GM12878 (cell line): ENCODE data around the gene ADK. TPM values are rescaled to one million over a fixed set of nuclear protein-coding genes. Genes with fewer than 3 reads are reported as not detected.

Experiments used
- ATAC-seq: fragments of 200-7000 bp; cut with Tn5 transposase; 3 replicates; pipeline ENCODE4 v1.9.1; 2020; ENCODE audit warnings: mild to moderate bottlenecking, moderate library complexity
- BruUV-seq: library from RNA; stranded (reverse); fragments of 400-500 nt; replicated peaks from 2 replicates; lab custom pipeline; 2021; lab: Mats Ljungman, UMichigan
- CTCF ChIA-PET: fragments of 300-600 bp; sonication (Branson Sonifier 250); formaldehyde crosslinking; extraction: SDS; loops from one replicate; lab custom pipeline; 2021; ENCODE audit warnings: inconsistent platforms; lab: Yijun Ruan, JAX
- POLR2A ChIA-PET: fragments of 350-600 bp; formaldehyde crosslinking; extraction: SDS; loops from one replicate; lab custom pipeline; 2021; ENCODE audit warnings: inconsistent platforms; lab: Charles Lee
- RAD21 ChIA-PET: fragments of 300-600 bp; sonication (Branson Sonifier 250); formaldehyde crosslinking; loops from one replicate; lab custom pipeline; 2023; ENCODE audit warnings: antibody characterized with exemption; ENCODE audit not compliant: unreplicated experiment; lab: Charles Lee
- SMC1A ChIA-PET: fragments of 300-600 bp; sonication (Branson Sonifier 250); formaldehyde crosslinking; loops from one replicate; lab custom pipeline; 2023; ENCODE audit not compliant: unreplicated experiment, uncharacterized antibody; lab: Charles Lee
- DNase-seq: peaks from one replicate; pipeline ENCODE4 v3.0.0-alpha.2; 2011; ENCODE audit warnings: low read depth, low spot score
- FAIRE-seq: peaks from 3 replicates; lab custom pipeline; 2011; peaks lifted over from hg19 to GRCh38; lab: Jason Lieb, UNC
- H2AFZ ChIP-seq: 2 replicates; pipeline ENCODE4 v1.6.0; 2011; ENCODE audit warnings: low read depth, low read length, control low read depth; ENCODE audit not compliant: control insufficient read depth
- H3K27ac ChIP-seq: 2 replicates; pipeline ENCODE4 v1.5.1; 2011; ENCODE audit warnings: control low read depth; ENCODE audit not compliant: control insufficient read depth, insufficient read depth
- H3K27me3 ChIP-seq, 2 experiments: replicated peaks in 1 of 2; 2 replicates each; pipeline versions ENCODE4 v1.6.0 to v1.6.1; 2011; ENCODE audit warnings: low read length in 1 of 2; ENCODE audit not compliant: control insufficient read depth in 2 of 2, insufficient read depth in 2 of 2
- H3K36me3 ChIP-seq, 2 experiments: 2 replicates each; pipeline ENCODE4 v1.5.1; 2011; ENCODE audit warnings: low read length in 1 of 2; ENCODE audit not compliant: control insufficient read depth in 2 of 2, insufficient read depth in 2 of 2
- H3K4me1 ChIP-seq: 2 replicates; pipeline ENCODE4 v1.6.1; 2011; ENCODE audit warnings: mild to moderate bottlenecking, low read length, moderate library complexity, mixed read lengths; ENCODE audit not compliant: control insufficient read depth, insufficient read depth
- H3K4me2 ChIP-seq: 2 replicates; pipeline ENCODE4 v1.6.0; 2011; ENCODE audit warnings: control low read depth; ENCODE audit not compliant: control insufficient read depth, insufficient read depth
- H3K4me3 ChIP-seq: fragments of 200-600 bp; sonication (generic); 2 replicates; pipeline ENCODE4 v1.5.1; 2016
- H3K79me2 ChIP-seq: 2 replicates; pipeline ENCODE4 v1.6.0; 2011; ENCODE audit warnings: low read length; ENCODE audit not compliant: control insufficient read depth, insufficient read depth
- H3K9ac ChIP-seq: 2 replicates; pipeline ENCODE4 v1.8.0; 2011; ENCODE audit warnings: low read length, control low read depth, mixed read lengths; ENCODE audit not compliant: control insufficient read depth, insufficient read depth
- H3K9me3 ChIP-seq: replicated peaks from 3 replicates; pipeline ENCODE4 v1.5.1; 2011; ENCODE audit warnings: mild to moderate bottlenecking, low read length; ENCODE audit not compliant: control insufficient read depth, insufficient read depth
- H4K20me1 ChIP-seq: 2 replicates; pipeline ENCODE4 v1.6.0; 2011; ENCODE audit not compliant: control insufficient read depth, insufficient read depth
- BRCA1 ChIP-seq: IDR thresholded peaks from 2 replicates; pipeline ENCODE4 v1.6.1; 2011; ENCODE audit warnings: low read depth, low read length, improper control_type of control experiment
- CEBPB ChIP-seq, 2 experiments: fragments of 150-350 bp in 1 of 2; IDR thresholded peaks; 2 replicates each; pipeline ENCODE4 v1.6.1; 2012 to 2014; ENCODE audit warnings: low read depth in 2 of 2, low read length in 2 of 2, borderline replicate concordance in 1 of 2, inconsistent platforms in 1 of 2
- DPF2 ChIP-seq: fragments of 450-650 bp; IDR thresholded peaks from 2 replicates; pipeline ENCODE4 v1.6.1; 2017; ENCODE audit warnings: mild to moderate bottlenecking
- EGR1 ChIP-seq, 2 experiments: IDR thresholded peaks; 1 replicate in 1 of 2; 2 replicates in 1 of 2; pipeline ENCODE4 v1.6.1; 2011 to 2012; ENCODE audit warnings: low read depth in 2 of 2, low read length in 2 of 2, borderline replicate concordance in 1 of 2, mild to moderate bottlenecking in 1 of 2, moderate library complexity in 1 of 2
- ETV6 ChIP-seq, 2 experiments: fragments of 450-650 bp in 1 of 2; IDR thresholded peaks in 1 of 2; conservative IDR thresholded peaks in 1 of 2; 2 replicates each; pipeline ENCODE4 v1.6.1; 2014; ENCODE audit warnings: antibody characterized with exemption in 1 of 2, borderline replicate concordance in 1 of 2, low read depth in 1 of 2, mild to moderate bottlenecking in 1 of 2, moderate library complexity in 1 of 2
- HDGF ChIP-seq: fragments of 450-650 bp; IDR thresholded peaks from 2 replicates; pipeline ENCODE4 v1.6.1; 2016; ENCODE audit warnings: antibody characterized with exemption
- IKZF2 ChIP-seq, 2 experiments: fragments of 450-650 bp; IDR thresholded peaks; 2 replicates each; pipeline ENCODE4 v1.6.1; 2017; ENCODE audit warnings: mild to moderate bottlenecking in 2 of 2, moderate library complexity in 2 of 2
- JUNB ChIP-seq: IDR thresholded peaks from 2 replicates; pipeline ENCODE4 v1.6.1; 2016; ENCODE audit warnings: antibody characterized with exemption, mild to moderate bottlenecking
- NFIC ChIP-seq: IDR thresholded peaks from 2 replicates; pipeline ENCODE4 v1.6.1; 2012; ENCODE audit warnings: low read depth, mild to moderate bottlenecking, inconsistent platforms, low read length, moderate library complexity
- PML ChIP-seq: IDR thresholded peaks from 2 replicates; pipeline ENCODE4 v1.6.1; 2012; ENCODE audit warnings: low read length, inconsistent platforms
- PRDM15 ChIP-seq: fragments of 450-650 bp; formaldehyde crosslinking; IDR thresholded peaks from 2 replicates; pipeline ENCODE4 v1.4.0; 2020; ENCODE audit warnings: mild to moderate bottlenecking, moderate library complexity
- RELA ChIP-seq: fragments of 450-650 bp; IDR thresholded peaks from 2 replicates; pipeline ENCODE4 v1.8.0; 2014; ENCODE audit warnings: borderline replicate concordance; ENCODE audit not compliant: partially characterized antibody
- RUNX3 ChIP-seq: IDR thresholded peaks from 2 replicates; pipeline ENCODE4 v1.6.1; 2012; ENCODE audit warnings: low read length, inconsistent platforms
- SIX5 ChIP-seq: IDR thresholded peaks from 2 replicates; pipeline ENCODE4 v1.6.1; 2011; ENCODE audit warnings: mild to moderate bottlenecking, low read depth, low read length, moderate library complexity; ENCODE audit not compliant: severe bottlenecking
- TAF1 ChIP-seq: IDR thresholded peaks from 2 replicates; pipeline ENCODE4 v1.6.1; 2011; ENCODE audit warnings: mild to moderate bottlenecking, low read depth, low read length, borderline replicate concordance
- ZBED1 ChIP-seq: IDR thresholded peaks from 2 replicates; pipeline ENCODE4 v1.6.1; 2016; ENCODE audit warnings: borderline replicate concordance
- ZNF622 ChIP-seq: fragments of 450-650 bp; IDR thresholded peaks from 2 replicates; pipeline ENCODE4 v1.6.1; 2017; ENCODE audit warnings: mild to moderate bottlenecking, inconsistent platforms
- WGBS: methylation state at CpG from one replicate; pipeline ENCODE4 v1.1.6; 2016; ENCODE audit warnings: low lambda C conversion rate; ENCODE audit not compliant: insufficient replicate concordance, insufficient coverage; ENCODE audit errors: missing lambda C conversion rate; 5-methylcytosine and 5-hydroxymethylcytosine counted together
- in situ Hi-C: fragments of 300-500 bp; cut with MboI; formaldehyde crosslinking; loops from 9 replicates; pipeline ENCODE4 v1.14.3; 2018; ENCODE audit warnings: mixed read lengths
- intact Hi-C: fragments of 100-400 bp; cut with micrococcal nuclease; formaldehyde crosslinking; loops from one replicate; pipeline ENCODE4 v1.14.2; 2022; ENCODE audit not compliant: unreplicated experiment
- polyA plus RNA-seq, 11 experiments: library from polyadenylated mRNA; depleted of rRNA in 4 of 11; unstranded in 6 of 11; stranded (reverse) in 5 of 11; fragments of >200 nt; fragmentation: Nextera tagmentation in 4 of 11; fragmentation: Illumina TruSeq in 1 of 11; extraction: Ambion mirVana in 4 of 11; extraction: Trizol in 1 of 11; gene quantifications; 1 replicate in 1 of 11; 2 replicates in 10 of 11; pipeline versions ENCODE4 v1.2.1 to v1.2.3, GENCODE V29; 2011 to 2016; ENCODE audit warnings: inconsistent platforms in 2 of 11, missing spikeins in 2 of 11, low read depth in 1 of 11
- total RNA-seq, 4 experiments: library from RNA; depleted of rRNA in 3 of 4; stranded (reverse); fragments of >200 nt in 3 of 4; fragmentation: Illumina TruSeq in 1 of 4; extraction: Trizol in 1 of 4; gene quantifications; 2 replicates each; pipeline versions ENCODE4 v1.2.1 to v1.2.3, GENCODE V29; 2013 to 2021
- TF ChIP-seq, protein P1 (sequence below): fragments of 450-650 bp; conservative IDR thresholded peaks from 2 replicates; pipeline ENCODE4 v1.6.1; 2017; ENCODE audit warnings: mild to moderate bottlenecking, moderate library complexity

The ADK gene
- total and polyA plus RNA-seq, 10 of the 15 experiments (the other 5 are each of a cell fraction or from before 2014, with no cell fraction given), result 42.0 to 151 (median 81.6) TPM

- TF ChIP-seq, protein P1, sequence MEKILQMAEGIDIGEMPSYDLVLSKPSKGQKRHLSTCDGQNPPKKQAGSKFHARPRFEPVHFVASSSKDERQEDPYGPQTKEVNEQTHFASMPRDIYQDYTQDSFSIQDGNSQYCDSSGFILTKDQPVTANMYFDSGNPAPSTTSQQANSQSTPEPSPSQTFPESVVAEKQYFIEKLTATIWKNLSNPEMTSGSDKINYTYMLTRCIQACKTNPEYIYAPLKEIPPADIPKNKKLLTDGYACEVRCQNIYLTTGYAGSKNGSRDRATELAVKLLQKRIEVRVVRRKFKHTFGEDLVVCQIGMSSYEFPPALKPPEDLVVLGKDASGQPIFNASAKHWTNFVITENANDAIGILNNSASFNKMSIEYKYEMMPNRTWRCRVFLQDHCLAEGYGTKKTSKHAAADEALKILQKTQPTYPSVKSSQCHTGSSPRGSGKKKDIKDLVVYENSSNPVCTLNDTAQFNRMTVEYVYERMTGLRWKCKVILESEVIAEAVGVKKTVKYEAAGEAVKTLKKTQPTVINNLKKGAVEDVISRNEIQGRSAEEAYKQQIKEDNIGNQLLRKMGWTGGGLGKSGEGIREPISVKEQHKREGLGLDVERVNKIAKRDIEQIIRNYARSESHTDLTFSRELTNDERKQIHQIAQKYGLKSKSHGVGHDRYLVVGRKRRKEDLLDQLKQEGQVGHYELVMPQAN, result no peak
- no peak for TF ChIP-seq SIX5
- no peak for TF ChIP-seq PML
- TF ChIP-seq BRCA1, result no peak
- TF ChIP-seq ZBED1, result no peak
- TF ChIP-seq RELA, result no peak
- TF ChIP-seq IKZF2 (IDR thresholded peaks at IDR 0.05), result no peak
These were observed 349.8 kb downstream of the ADK start (continued) for GRCh38 chr10:74500816-74501215.

DNA sequence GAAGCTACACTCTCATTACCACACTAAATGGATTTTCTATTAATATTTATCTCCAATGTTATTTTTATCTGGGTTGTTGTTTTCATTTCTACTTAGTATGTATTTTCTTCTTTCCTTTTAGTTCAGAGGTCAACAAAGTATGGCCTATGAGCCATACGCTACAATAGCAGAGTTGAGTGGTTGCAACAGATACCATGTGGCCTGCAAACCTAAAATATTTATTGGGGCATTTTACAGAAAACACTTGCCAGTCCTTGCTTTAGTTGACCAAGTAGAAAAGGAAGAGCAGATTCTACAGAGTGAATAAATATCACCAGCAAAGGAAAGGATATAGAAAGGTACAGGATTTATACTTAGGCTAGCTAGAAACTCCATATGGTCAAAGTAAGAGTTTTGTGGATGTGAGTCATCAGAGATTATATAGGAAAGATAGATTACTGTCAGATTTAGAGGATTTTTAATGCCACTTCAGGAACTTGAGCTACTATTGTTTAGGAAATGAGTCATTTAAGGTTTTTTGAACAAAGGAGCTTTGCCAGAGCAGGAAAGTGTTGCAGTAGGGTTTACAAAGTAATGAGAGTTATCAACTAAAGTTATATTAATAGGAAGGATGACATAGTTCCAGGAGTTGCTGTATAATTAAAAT is 352.1 kb downstream of the ADK start:
- H3K9ac ChIP-seq, result no peak overlapping the region
- no peak for TF ChIP-seq DPF2
- no peak for TF ChIP-seq ZNF622
- TF ChIP-seq EGR1 (IDR thresholded peaks at IDR 0.05; ENCODE audit: borderline replicate concordance in 1 of 2, low read depth in 2 of 2, low read length in 2 of 2), result no peak
- no peak for TF ChIP-seq CEBPB (IDR thresholded peaks at IDR 0.05; ENCODE audit: borderline replicate concordance in 1 of 2, low read depth in 2 of 2, low read length in 2 of 2)
- no peak for TF ChIP-seq PRDM15 (CRISPR knock-in tag)
- TF ChIP-seq HDGF, result no peak
- TF ChIP-seq TAF1, result no peak
- peak in 1 of 2 experiments; percentile 54; a peak in 1 of 4 replicates for TF ChIP-seq ETV6 (conservative IDR thresholded peaks at IDR 0.05 in 1 of 2, IDR thresholded peaks at IDR 0.05 in 1 of 2; ENCODE audit: borderline replicate concordance in 1 of 2, low read depth in 1 of 2)
- TF ChIP-seq NFIC, result peak; percentile 78; the same call in 1 of the 2 replicates
- peak; percentile 12; the same call in 1 of the 2 replicates for TF ChIP-seq RUNX3
- TF ChIP-seq JUNB, result peak; percentile 65

More for the DNA sequence above, 352.1 kb downstream of the ADK start:
- Histone ChIP-seq H3K79me2 (no peaks in the 10 kb centered on the region), H3K4me1 (peaks cover 3% of the 10 kb centered on the region; the same call in 1 of the 2 replicates), H3K9me3 (no peaks in the 10 kb centered on the region), H3K27ac (no peak overlapping the region), H4K20me1 (no peaks in the 10 kb centered on the region), H2AFZ (no peak overlapping the region), H3K4me3 (no peak overlapping the region), H3K4me2 (no peak overlapping the region), H3K36me3 (peaks cover 0 to 2% of the 10 kb centered on the region in 2 experiments; a peak in 2 of 4 replicates), H3K27me3 (no peaks in the 10 kb centered on the region)
- FAIRE-seq (no peak), DNase-seq (peak; percentile 9), ATAC-seq (peak; percentile 62)
- ChIA-PET CTCF (interaction anchor here (0.6 to 1.3 kb wide), 6 partner anchors 14 to 432 kb away, joined by 3 to 4 read pairs (median 3); no protein-coding TSS in a partner anchor), POLR2A (no interaction called here), RAD21 (interaction anchor here (1.3 to 1.5 kb wide), 2 partner anchors 83 to 203 kb away, joined by 3 to 4 read pairs; no protein-coding TSS in a partner anchor), SMC1A (interaction anchor here (0.7 to 1.5 kb wide), 18 partner anchors 9 to 96 kb away, joined by 3 to 6 read pairs (median 3); no protein-coding TSS in a partner anchor)
- intact Hi-C loops, result no loop called here
- BruUV-seq, result no TSS peak
- in situ Hi-C loops, result no loop called here
- WGBS, result 96% methylated on average over 1 of the region's 1 CpG
